ENCODE measurements around the gene CLDN9.

CLDN9 gene

DNA sequence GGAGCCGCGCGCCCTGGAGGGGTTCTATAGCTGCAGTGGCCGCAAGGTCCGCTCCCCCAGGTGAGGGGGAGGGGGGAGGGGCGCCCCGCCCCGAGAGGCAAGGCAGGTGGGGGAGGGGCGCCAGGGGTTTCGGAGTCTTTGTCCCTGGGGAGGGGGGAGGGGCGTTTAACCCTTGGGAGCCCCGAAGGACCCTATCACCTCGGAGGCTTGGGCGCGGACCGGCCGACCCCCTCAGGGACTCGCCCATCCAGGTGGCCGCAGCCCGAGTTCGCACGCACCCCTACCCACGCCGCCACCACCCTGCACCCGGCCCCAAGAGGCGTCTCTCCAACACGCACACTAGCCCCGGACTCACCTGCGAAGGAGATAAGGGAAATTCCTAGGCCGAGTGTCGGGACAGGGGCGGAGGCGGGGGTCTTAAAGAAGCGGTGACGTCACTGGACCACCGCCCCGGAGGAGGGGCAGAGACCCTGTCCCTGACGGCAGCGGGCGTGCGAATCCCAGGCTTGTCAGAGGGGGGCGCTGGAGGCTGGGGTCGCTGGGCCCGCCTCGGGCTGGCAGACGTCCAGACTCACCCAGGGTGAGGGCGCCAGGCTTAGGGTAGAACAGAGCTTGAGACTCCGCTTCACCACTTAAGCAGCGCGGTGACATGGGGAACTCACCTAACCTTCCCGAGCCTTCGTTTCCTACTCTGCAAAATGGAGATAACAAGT lies 5.2 kb downstream of the CLDN9 start, which contains the start of gene CLDN6:
Gene CLDN6, minus strand, starts transcription at position 390 of the 713 bp plus-strand sequence. CDS start 2,162 bp downstream, outside the sequence.
- no peak within 1 kb of the TSS for H2AFZ ChIP-seq (ENCODE audit: low read length)
- H3K9me3 ChIP-seq (replicated peaks; ENCODE audit: insufficient read depth, low read length) = no peaks in the 10 kb centered on the region
- H3K27ac ChIP-seq (ENCODE audit: low read length) = no peak within 1 kb of the TSS
- H4K20me1 ChIP-seq (ENCODE audit: insufficient read depth, low read length) = no peaks in the 10 kb centered on the region
- H3K4me3 ChIP-seq (ENCODE audit: low read length) = no peak within 1 kb of the TSS
- H3K4me1 ChIP-seq (ENCODE audit: low read length) = 0 out of 2 replicates have a peak, but pooled peaks cover 4% of the 10 kb centered on the region
- H3K79me2 ChIP-seq (ENCODE audit: low read length) = no peaks in the 10 kb centered on the region
- H3F3A ChIP-seq (ENCODE audit: insufficient read depth, low read length) = 0 out of 2 replicates have a peak, but pooled peaks cover 6% of the 10 kb centered on the region
- no peak within 1 kb of the TSS for H3K4me2 ChIP-seq (ENCODE audit: low read depth, low read length)
- no peaks in the 10 kb centered on the region for H3K36me3 ChIP-seq (replicated peaks; ENCODE audit: insufficient read depth, low read length)
- DNase-seq = no peak
- H3K27me3 ChIP-seq (replicated peaks; ENCODE audit: insufficient read depth, low read length) = peaks cover 58% of the 10 kb centered on the region
- no peaks in the 10 kb centered on the region for H3K9me2 ChIP-seq (replicated peaks; ENCODE audit: insufficient read depth, low read length)
- no peak within 1 kb of the TSS for H3K9ac ChIP-seq (ENCODE audit: low read length)
- TF ChIP-seq CTCF (IDR thresholded peaks at IDR 0.05; ENCODE audit: low read length) (0 out of 2 replicates have a peak, but pooled peaks have one; percentile 6), EZH2 (optimal IDR thresholded peaks at IDR 0.05; ENCODE audit: low read depth, low read length) (no peak), EZH2phosphoT487 (IDR thresholded peaks at IDR 0.05; ENCODE audit: low read length) (no peak)

GRCh38 chr16:3019594-3020246 lies 7.0 kb downstream of the CLDN9 start:
- Histone ChIP-seq H3K9me2 (replicated peaks; ENCODE audit: insufficient read depth, low read length) (no peaks in the 10 kb centered on the region), H3K4me3 (ENCODE audit: low read length) (peak overlapping the region; percentile 66), H3K4me1 (ENCODE audit: low read length) (0 out of 2 replicates have a peak, but pooled peaks cover 4% of the 10 kb centered on the region), H2AFZ (ENCODE audit: low read length) (peak overlapping the region; percentile 80), H3K27me3 (replicated peaks; ENCODE audit: insufficient read depth, low read length) (peaks cover 41% of the 10 kb centered on the region), H4K20me1 (ENCODE audit: insufficient read depth, low read length) (no peaks in the 10 kb centered on the region), H3K9me3 (replicated peaks; ENCODE audit: insufficient read depth, low read length) (no peaks in the 10 kb centered on the region), H3K9ac (ENCODE audit: low read length) (0 out of 2 replicates have a peak overlapping the region, but pooled peaks have one; percentile 6), H3K36me3 (replicated peaks; ENCODE audit: insufficient read depth, low read length) (no peaks in the 10 kb centered on the region), H3K27ac (ENCODE audit: low read length) (no peak overlapping the region), H3F3A (ENCODE audit: insufficient read depth, low read length) (0 out of 2 replicates have a peak, but pooled peaks cover 7% of the 10 kb centered on the region), H3K4me2 (ENCODE audit: low read depth, low read length) (peak overlapping the region; percentile 91; the same call in 1 of the 2 replicates), H3K79me2 (ENCODE audit: low read length) (no peaks in the 10 kb centered on the region)
- DNase-seq = no peak
- no peak for TF ChIP-seq CTCF (IDR thresholded peaks at IDR 0.05; ENCODE audit: low read length)
- no peak for TF ChIP-seq EZH2 (optimal IDR thresholded peaks at IDR 0.05; ENCODE audit: low read depth, low read length)
- TF ChIP-seq EZH2phosphoT487 (IDR thresholded peaks at IDR 0.05; ENCODE audit: low read length) = no peak

DNA sequence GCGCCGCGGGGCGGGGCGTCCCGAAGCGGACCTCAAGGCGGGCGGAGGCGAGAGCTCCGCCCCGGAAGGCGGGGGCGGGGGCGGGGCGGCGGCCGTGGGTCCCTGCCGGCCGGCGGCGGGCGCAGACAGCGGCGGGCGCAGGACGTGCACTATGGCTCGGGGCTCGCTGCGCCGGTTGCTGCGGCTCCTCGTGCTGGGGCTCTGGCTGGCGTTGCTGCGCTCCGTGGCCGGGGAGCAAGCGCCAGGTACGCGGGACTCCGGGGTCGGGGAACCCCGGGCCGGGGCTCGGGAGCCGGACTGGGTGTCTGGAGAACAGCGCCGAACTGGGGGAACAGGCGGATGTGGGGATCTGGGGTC lies 7.5 kb downstream of the CLDN9 start, which contains the start of gene TNFRSF12A:
Gene TNFRSF12A, plus strand, starts transcription at position 122 of the 357 bp plus-strand sequence. Its CDS starts 30 bp downstream, at position 152.
- Histone ChIP-seq H3K4me3 (ENCODE audit: low read length) (peak within 1 kb of the TSS; percentile 66), H3K27me3 (replicated peaks; ENCODE audit: insufficient read depth, low read length) (peaks cover 36% of the 10 kb centered on the region), H3K79me2 (ENCODE audit: low read length) (no peaks in the 10 kb centered on the region), H3K27ac (ENCODE audit: low read length) (no peak within 1 kb of the TSS), H3K36me3 (replicated peaks; ENCODE audit: insufficient read depth, low read length) (no peaks in the 10 kb centered on the region), H3K4me2 (ENCODE audit: low read depth, low read length) (peak within 1 kb of the TSS; percentile 91), H3F3A (ENCODE audit: insufficient read depth, low read length) (0 out of 2 replicates have a peak, but pooled peaks cover 7% of the 10 kb centered on the region), H4K20me1 (ENCODE audit: insufficient read depth, low read length) (no peaks in the 10 kb centered on the region), H3K9me3 (replicated peaks; ENCODE audit: insufficient read depth, low read length) (no peaks in the 10 kb centered on the region), H3K4me1 (ENCODE audit: low read length) (0 out of 2 replicates have a peak, but pooled peaks cover 4% of the 10 kb centered on the region), H3K9me2 (replicated peaks; ENCODE audit: insufficient read depth, low read length) (no peaks in the 10 kb centered on the region), H2AFZ (ENCODE audit: low read length) (peak within 1 kb of the TSS; percentile 80), H3K9ac (ENCODE audit: low read length) (peak within 1 kb of the TSS; percentile 6; the same call in 1 of the 2 replicates)
- TF ChIP-seq CTCF (IDR thresholded peaks at IDR 0.05; ENCODE audit: low read length) (no peak), EZH2phosphoT487 (IDR thresholded peaks at IDR 0.05; ENCODE audit: low read length) (no peak), EZH2 (optimal IDR thresholded peaks at IDR 0.05; ENCODE audit: low read depth, low read length) (no peak)
- peak; percentile 83 for DNase-seq

Data from MM.1S (cell line).